HL-60 (cell line): ENCODE data around the gene TBC1D1.

Source experiments
- TF ChIP-seq, protein P1 (sequence below): IDR thresholded peaks from 2 replicates; pipeline ENCODE4 v1.6.1; 2012; ENCODE audit warnings: low read depth; ENCODE audit not compliant: insufficient replicate concordance
- TF ChIP-seq, protein P2 (sequence below): IDR thresholded peaks from one replicate; pipeline ENCODE4 v1.5.1; 2011; ENCODE audit warnings: low read length, control low read depth, inconsistent platforms; ENCODE audit not compliant: insufficient read depth

DNA sequence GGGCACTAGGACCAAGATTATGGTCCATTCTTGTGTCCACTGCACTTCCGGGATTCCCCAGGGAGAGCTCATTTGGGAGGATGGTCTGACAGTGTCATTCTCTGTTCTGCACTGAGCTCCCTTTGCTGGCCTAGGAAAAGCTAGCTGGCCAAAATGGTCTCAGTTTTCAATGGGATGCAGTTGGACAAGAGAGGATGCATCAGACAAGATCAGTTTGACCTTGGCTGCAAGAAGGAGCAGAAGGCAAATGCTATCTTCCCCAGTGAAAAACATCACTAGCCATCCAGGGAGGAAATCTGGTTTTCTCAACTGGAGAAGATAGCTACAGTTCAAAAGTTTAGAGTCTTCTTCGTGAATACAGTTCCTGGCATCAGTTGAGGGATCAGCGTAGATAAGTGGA lies 290.4 kb downstream of the TBC1D1 start:
- TF ChIP-seq, protein P1, sequence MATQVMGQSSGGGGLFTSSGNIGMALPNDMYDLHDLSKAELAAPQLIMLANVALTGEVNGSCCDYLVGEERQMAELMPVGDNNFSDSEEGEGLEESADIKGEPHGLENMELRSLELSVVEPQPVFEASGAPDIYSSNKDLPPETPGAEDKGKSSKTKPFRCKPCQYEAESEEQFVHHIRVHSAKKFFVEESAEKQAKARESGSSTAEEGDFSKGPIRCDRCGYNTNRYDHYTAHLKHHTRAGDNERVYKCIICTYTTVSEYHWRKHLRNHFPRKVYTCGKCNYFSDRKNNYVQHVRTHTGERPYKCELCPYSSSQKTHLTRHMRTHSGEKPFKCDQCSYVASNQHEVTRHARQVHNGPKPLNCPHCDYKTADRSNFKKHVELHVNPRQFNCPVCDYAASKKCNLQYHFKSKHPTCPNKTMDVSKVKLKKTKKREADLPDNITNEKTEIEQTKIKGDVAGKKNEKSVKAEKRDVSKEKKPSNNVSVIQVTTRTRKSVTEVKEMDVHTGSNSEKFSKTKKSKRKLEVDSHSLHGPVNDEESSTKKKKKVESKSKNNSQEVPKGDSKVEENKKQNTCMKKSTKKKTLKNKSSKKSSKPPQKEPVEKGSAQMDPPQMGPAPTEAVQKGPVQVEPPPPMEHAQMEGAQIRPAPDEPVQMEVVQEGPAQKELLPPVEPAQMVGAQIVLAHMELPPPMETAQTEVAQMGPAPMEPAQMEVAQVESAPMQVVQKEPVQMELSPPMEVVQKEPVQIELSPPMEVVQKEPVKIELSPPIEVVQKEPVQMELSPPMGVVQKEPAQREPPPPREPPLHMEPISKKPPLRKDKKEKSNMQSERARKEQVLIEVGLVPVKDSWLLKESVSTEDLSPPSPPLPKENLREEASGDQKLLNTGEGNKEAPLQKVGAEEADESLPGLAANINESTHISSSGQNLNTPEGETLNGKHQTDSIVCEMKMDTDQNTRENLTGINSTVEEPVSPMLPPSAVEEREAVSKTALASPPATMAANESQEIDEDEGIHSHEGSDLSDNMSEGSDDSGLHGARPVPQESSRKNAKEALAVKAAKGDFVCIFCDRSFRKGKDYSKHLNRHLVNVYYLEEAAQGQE: no peak
- TF ChIP-seq, protein P2, sequence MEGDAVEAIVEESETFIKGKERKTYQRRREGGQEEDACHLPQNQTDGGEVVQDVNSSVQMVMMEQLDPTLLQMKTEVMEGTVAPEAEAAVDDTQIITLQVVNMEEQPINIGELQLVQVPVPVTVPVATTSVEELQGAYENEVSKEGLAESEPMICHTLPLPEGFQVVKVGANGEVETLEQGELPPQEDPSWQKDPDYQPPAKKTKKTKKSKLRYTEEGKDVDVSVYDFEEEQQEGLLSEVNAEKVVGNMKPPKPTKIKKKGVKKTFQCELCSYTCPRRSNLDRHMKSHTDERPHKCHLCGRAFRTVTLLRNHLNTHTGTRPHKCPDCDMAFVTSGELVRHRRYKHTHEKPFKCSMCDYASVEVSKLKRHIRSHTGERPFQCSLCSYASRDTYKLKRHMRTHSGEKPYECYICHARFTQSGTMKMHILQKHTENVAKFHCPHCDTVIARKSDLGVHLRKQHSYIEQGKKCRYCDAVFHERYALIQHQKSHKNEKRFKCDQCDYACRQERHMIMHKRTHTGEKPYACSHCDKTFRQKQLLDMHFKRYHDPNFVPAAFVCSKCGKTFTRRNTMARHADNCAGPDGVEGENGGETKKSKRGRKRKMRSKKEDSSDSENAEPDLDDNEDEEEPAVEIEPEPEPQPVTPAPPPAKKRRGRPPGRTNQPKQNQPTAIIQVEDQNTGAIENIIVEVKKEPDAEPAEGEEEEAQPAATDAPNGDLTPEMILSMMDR: no peak
